IMR-90 (cell line): ENCODE measurements around the gene SSC4D. TPM values are rescaled to one million over a fixed set of nuclear protein-coding genes. Genes with fewer than 3 reads are reported as not detected.

Experiments used
- ATAC-seq: fragments of 200-7000 bp; cut with Tn5 transposase; 2 replicates; pipeline ENCODE4 v1.9.1; 2020; ENCODE audit warnings: low read depth, mild to moderate bottlenecking, moderate library complexity
- BruUV-seq: library from RNA; stranded (reverse); fragments of 400-500 nt; replicated peaks from 2 replicates; lab custom pipeline; 2021; lab: Mats Ljungman, UMichigan
- CTCF ChIA-PET: fragments of 300-600 bp; formaldehyde crosslinking; extraction: SDS; loops from one replicate; lab custom pipeline; 2021; ENCODE audit warnings: antibody characterized with exemption; lab: Yijun Ruan, JAX
- POLR2A ChIA-PET: fragments of 300-600 bp; sonication (Branson Sonifier 250); formaldehyde crosslinking; loops from one replicate; lab custom pipeline; 2022; ENCODE audit warnings: antibody characterized with exemption; ENCODE audit not compliant: unreplicated experiment; lab: Charles Lee
- DNase-seq: peaks from one replicate; pipeline ENCODE4 v3.0.0; 2013
- H2AFZ ChIP-seq: replicated peaks from 2 replicates; pipeline ENCODE3; 2013; ENCODE audit warnings: low read length, mild to moderate bottlenecking; ENCODE audit not compliant: poor library complexity
- H2AK5ac ChIP-seq: 2 replicates; pipeline ENCODE4 v1.6.1; 2013; ENCODE audit warnings: low read depth, low read length, inconsistent platforms
- H2AK9ac ChIP-seq: replicated peaks from 2 replicates; pipeline ENCODE3; 2013; ENCODE audit warnings: mild to moderate bottlenecking, low read depth, low read length, moderate library complexity; ENCODE audit not compliant: poor library complexity
- H2BK120ac ChIP-seq: 2 replicates; pipeline ENCODE4 v1.6.1; 2013; ENCODE audit warnings: low read depth, low read length, inconsistent platforms
- H2BK15ac ChIP-seq: 3 replicates; pipeline ENCODE4 v1.6.1; 2013; ENCODE audit warnings: low read depth, low read length, inconsistent platforms
- H2BK20ac ChIP-seq: 2 replicates; pipeline ENCODE4 v1.6.1; 2013; ENCODE audit warnings: low read depth, mild to moderate bottlenecking, inconsistent platforms, low read length, moderate library complexity
- H2BK5ac ChIP-seq: 2 replicates; pipeline ENCODE4 v1.6.1; 2013; ENCODE audit warnings: mild to moderate bottlenecking, low read depth, low read length, inconsistent platforms; ENCODE audit not compliant: poor library complexity, severe bottlenecking
- H3K14ac ChIP-seq: replicated peaks from 2 replicates; pipeline ENCODE4 v1.6.1; 2013; ENCODE audit warnings: low read depth, low read length, inconsistent platforms
- H3K18ac ChIP-seq: 2 replicates; pipeline ENCODE4 v1.6.1; 2013; ENCODE audit warnings: low read depth, low read length, control low read depth
- H3K23ac ChIP-seq: 2 replicates; pipeline ENCODE4 v1.6.1; 2013; ENCODE audit warnings: low read depth, low read length, inconsistent platforms
- H3K27ac ChIP-seq: 2 replicates; pipeline ENCODE4 v1.5.1; 2013; ENCODE audit warnings: mild to moderate bottlenecking, control low read depth, low read length; ENCODE audit not compliant: insufficient read depth
- H3K27me3 ChIP-seq: 2 replicates; pipeline ENCODE4 v1.6.1; 2013; ENCODE audit warnings: low read length; ENCODE audit not compliant: control insufficient read depth, insufficient read depth
- H3K36me3 ChIP-seq: 2 replicates; pipeline ENCODE4 v1.6.1; 2013; ENCODE audit warnings: low read length, mixed read lengths; ENCODE audit not compliant: control insufficient read depth, insufficient read depth
- H3K4ac ChIP-seq: 2 replicates; pipeline ENCODE4 v1.6.1; 2013; ENCODE audit warnings: low read depth, low read length, inconsistent platforms
- H3K4me1 ChIP-seq: 2 replicates; pipeline ENCODE4 v1.6.1; 2013; ENCODE audit warnings: low read length, mixed read lengths; ENCODE audit not compliant: control insufficient read depth, insufficient read depth
- H3K4me2 ChIP-seq: 2 replicates; pipeline ENCODE4 v1.6.1; 2013; ENCODE audit warnings: low read depth, mild to moderate bottlenecking, control low read depth, low read length, moderate library complexity
- H3K4me3 ChIP-seq: 2 replicates; pipeline ENCODE4 v1.5.1; 2013; ENCODE audit warnings: low read depth, mild to moderate bottlenecking, control low read depth, low read length, moderate library complexity; ENCODE audit not compliant: insufficient read depth
- H3K56ac ChIP-seq: 2 replicates; pipeline ENCODE4 v1.6.1; 2013; ENCODE audit warnings: low read length, inconsistent platforms; ENCODE audit not compliant: insufficient read depth; ENCODE audit errors: extremely low read depth
- H3K79me1 ChIP-seq, 2 experiments: 2 replicates each; pipeline ENCODE4 v1.6.1; 2013; ENCODE audit warnings: low read length in 2 of 2, inconsistent platforms in 1 of 2, low read depth in 1 of 2
- H3K9ac ChIP-seq: 2 replicates; pipeline ENCODE4 v1.6.1; 2013; ENCODE audit warnings: low read depth, low read length, control low read depth
- H3K9me1 ChIP-seq: 2 replicates; pipeline ENCODE4 v1.6.1; 2013; ENCODE audit warnings: low read length, inconsistent platforms; ENCODE audit not compliant: insufficient read depth
- H3K9me3 ChIP-seq: 2 replicates; pipeline ENCODE4 v1.6.1; 2013; ENCODE audit warnings: low read length; ENCODE audit not compliant: control insufficient read depth, insufficient read depth
- H4K20me1 ChIP-seq: 2 replicates; pipeline ENCODE4 v1.6.1; 2013; ENCODE audit warnings: low read length, inconsistent platforms; ENCODE audit not compliant: insufficient read depth
- H4K5ac ChIP-seq: 2 replicates; pipeline ENCODE4 v1.6.1; 2013; ENCODE audit warnings: mild to moderate bottlenecking, low read depth, low read length, control low read depth
- H4K8ac ChIP-seq, 2 experiments: 2 replicates each; pipeline ENCODE4 v1.6.1; 2013; ENCODE audit warnings: low read depth in 2 of 2, low read length in 2 of 2, control low read depth in 1 of 2, inconsistent platforms in 1 of 2
- H4K91ac ChIP-seq: 2 replicates; pipeline ENCODE4 v1.6.1; 2013; ENCODE audit warnings: low read depth, low read length, inconsistent platforms; ENCODE audit not compliant: insufficient read depth
- BHLHE40 ChIP-seq: fragments of 150-350 bp; IDR thresholded peaks from 2 replicates; pipeline ENCODE4 v1.6.1; 2016; ENCODE audit warnings: mild to moderate bottlenecking, low read depth, low read length
- CEBPB ChIP-seq: IDR thresholded peaks from 2 replicates; pipeline ENCODE4 v1.6.1; 2012; ENCODE audit warnings: low read depth, low read length, improper control_type of control experiment
- CHD1 ChIP-seq: IDR thresholded peaks from 2 replicates; pipeline ENCODE4 v1.6.1; 2012; ENCODE audit warnings: low read depth, low read length, improper control_type of control experiment
- CTCF ChIP-seq: conservative IDR thresholded peaks from 2 replicates; pipeline ENCODE4 v1.5.1; 2012; ENCODE audit warnings: mild to moderate bottlenecking, low read depth, low read length, improper control_type of control experiment
- FOS ChIP-seq: fragments of 150-350 bp; IDR thresholded peaks from 2 replicates; pipeline ENCODE4 v1.6.1; 2016; ENCODE audit warnings: low read depth, low read length
- MAFK ChIP-seq: IDR thresholded peaks from 2 replicates; pipeline ENCODE4 v1.6.1; 2012; ENCODE audit warnings: low read depth, low read length, improper control_type of control experiment
- MAZ ChIP-seq: IDR thresholded peaks from 2 replicates; pipeline ENCODE4 v1.6.1; 2012; ENCODE audit warnings: low read depth, mild to moderate bottlenecking, low read length, improper control_type of control experiment, moderate library complexity, borderline replicate concordance
- MXI1 ChIP-seq: IDR thresholded peaks from 2 replicates; pipeline ENCODE4 v1.6.1; 2012; ENCODE audit warnings: low read depth, mild to moderate bottlenecking, low read length, moderate library complexity, borderline replicate concordance
- NFE2L2 ChIP-seq: fragments of 150-350 bp; IDR thresholded peaks from 2 replicates; pipeline ENCODE4 v1.6.1; 2016; ENCODE audit warnings: low read depth, mild to moderate bottlenecking, low read length
- POLR2A ChIP-seq: IDR thresholded peaks from 2 replicates; pipeline ENCODE4 v1.6.1; 2012; ENCODE audit warnings: mild to moderate bottlenecking, low read depth, low read length
- RAD21 ChIP-seq: IDR thresholded peaks from 2 replicates; pipeline ENCODE4 v1.6.1; 2012; ENCODE audit warnings: low read length, improper control_type of control experiment
- RCOR1 ChIP-seq: IDR thresholded peaks from 2 replicates; pipeline ENCODE4 v1.6.1; 2012; ENCODE audit warnings: mild to moderate bottlenecking, low read length, improper control_type of control experiment; ENCODE audit not compliant: insufficient replicate concordance
- RFX5 ChIP-seq: IDR thresholded peaks from 2 replicates; pipeline ENCODE4 v1.8.0; 2012; ENCODE audit warnings: low read depth, mild to moderate bottlenecking, low read length, moderate library complexity
- SMC3 ChIP-seq: fragments of 150-350 bp; IDR thresholded peaks from 2 replicates; pipeline ENCODE4 v1.6.1; 2016; ENCODE audit warnings: low read depth, mild to moderate bottlenecking, antibody characterized with exemption, low read length, moderate library complexity
- USF2 ChIP-seq: fragments of 150-350 bp; IDR thresholded peaks from 2 replicates; pipeline ENCODE4 v1.6.1; 2017; ENCODE audit warnings: mild to moderate bottlenecking, antibody characterized with exemption, low read length, low read depth
- WGBS, 2 experiments: methylation state at CpG; one replicate each; pipeline versions ENCODE4 v1.1.5 to v1.1.7; 2013; ENCODE audit warnings: missing lambda C conversion rate in 2 of 2; ENCODE audit not compliant: insufficient read length in 1 of 2; ENCODE audit errors: extremely low coverage in 2 of 2; 5-methylcytosine and 5-hydroxymethylcytosine counted together
- dilution Hi-C: fragments of 300-500 bp; cut with HindIII; formaldehyde crosslinking; loops from one replicate; pipeline ENCODE4 v1.14.3; 2018; ENCODE audit warnings: low sequenced_read_pairs; ENCODE audit not compliant: unreplicated experiment
- in situ Hi-C: fragments of 300-500 bp; cut with MboI; formaldehyde crosslinking; loops from 3 replicates; pipeline ENCODE4 v1.14.3; 2019; ENCODE audit warnings: low sequenced_read_pairs, inconsistent platforms, mixed read lengths
- intact Hi-C: fragments of 100-400 bp; cut with micrococcal nuclease; formaldehyde crosslinking; loops from 2 replicates; pipeline ENCODE4 v1.10.0; 2022
- polyA plus RNA-seq, 3 experiments: library from polyadenylated mRNA; depleted of rRNA; stranded (reverse); fragments of >200 nt; gene quantifications; 2 replicates each; pipeline ENCODE4 v1.2.3, GENCODE V29; 2012; ENCODE audit warnings: low replicate concordance in 1 of 3
- total RNA-seq: library from RNA; depleted of rRNA; stranded (reverse); fragments of >200 nt; gene quantifications from 2 replicates; pipeline ENCODE4 v1.2.3, GENCODE V29; 2012
- TF ChIP-seq, protein P1 (sequence below): fragments of 150-350 bp; IDR thresholded peaks from 2 replicates; pipeline ENCODE4 v1.6.1; 2016; ENCODE audit warnings: low read depth, mild to moderate bottlenecking, low read length, moderate library complexity, borderline replicate concordance

Gene SSC4D
- total and polyA plus RNA-seq, 2 of the 4 experiments (the other 2 are of a cell fraction) = 0.36 to 0.70 TPM

- Histone ChIP-seq H3K9me3 (no peaks in the 10 kb centered on the region), H3K79me1 (no peaks in the 10 kb centered on the region), H4K5ac (no peak overlapping the region), H4K91ac (no peak overlapping the region), H3K23ac (no peak overlapping the region), H2BK120ac (no peak overlapping the region), H4K8ac (no peak overlapping the region), H3K4me1 (peaks cover 6% of the 10 kb centered on the region), H3K18ac (no peak overlapping the region), H4K20me1 (no peaks in the 10 kb centered on the region), H2BK20ac (no peak overlapping the region), H3K4me2 (no peak overlapping the region), H3K9ac (no peak overlapping the region), H2AK9ac (no peak overlapping the region), H3K14ac (no peak overlapping the region), H2BK15ac (no peak overlapping the region), H3K27me3 (no peaks in the 10 kb centered on the region), H2BK5ac (no peak overlapping the region), H2AFZ (no peak overlapping the region), H3K27ac (no peak overlapping the region), H3K4ac (no peak overlapping the region), H3K56ac (no peak overlapping the region), H3K9me1 (peaks cover 3% of the 10 kb centered on the region; the same call in 1 of the 2 replicates), H2AK5ac (no peak overlapping the region), H3K4me3 (no peak overlapping the region), H3K36me3 (no peaks in the 10 kb centered on the region)
- WGBS, 2 experiments = 80% methylated on average over 5 of the region's 13 CpGs; no CpG with 5 or more reads in 1 of the 2 experiments
- TF ChIP-seq, protein P1, sequence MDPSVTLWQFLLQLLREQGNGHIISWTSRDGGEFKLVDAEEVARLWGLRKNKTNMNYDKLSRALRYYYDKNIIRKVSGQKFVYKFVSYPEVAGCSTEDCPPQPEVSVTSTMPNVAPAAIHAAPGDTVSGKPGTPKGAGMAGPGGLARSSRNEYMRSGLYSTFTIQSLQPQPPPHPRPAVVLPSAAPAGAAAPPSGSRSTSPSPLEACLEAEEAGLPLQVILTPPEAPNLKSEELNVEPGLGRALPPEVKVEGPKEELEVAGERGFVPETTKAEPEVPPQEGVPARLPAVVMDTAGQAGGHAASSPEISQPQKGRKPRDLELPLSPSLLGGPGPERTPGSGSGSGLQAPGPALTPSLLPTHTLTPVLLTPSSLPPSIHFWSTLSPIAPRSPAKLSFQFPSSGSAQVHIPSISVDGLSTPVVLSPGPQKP = no peak
- TF ChIP-seq MAFK (no peak), RCOR1 (no peak), BHLHE40 (no peak), NFE2L2 (no peak), MXI1 (no peak), RFX5 (no peak), CHD1 (no peak), FOS (no peak), POLR2A (no peak), MAZ (no peak), USF2 (no peak), RAD21 (no peak), CEBPB (no peak), CTCF (no peak), SMC3 (no peak)
- CTCF ChIA-PET = no interaction called here
- dilution Hi-C loops (no loop called here), in situ Hi-C loops (no loop called here), intact Hi-C loops (no loop called here)
- no TSS peak for BruUV-seq
- no peak for DNase-seq
- POLR2A ChIA-PET = interaction anchor here (0.6 kb wide), 1 partner anchor 491 kb away, joined by 4 read pairs; no protein-coding TSS in a partner anchor
- no peak for ATAC-seq
Measured at GRCh38 chr7:76428149-76428823, 18.8 kb upstream of the SSC4D start.
